GM23338 (cell line): ENCODE data around the gene TARBP2. TPM values are rescaled to one million over a fixed set of nuclear protein-coding genes. Genes with fewer than 3 reads are reported as not detected.
A peak's percentile ranks its signal among the peaks of the same experiment; 100 is the strongest.

Experiments used
- ATAC-seq: fragments of 200-7000 bp; cut with Tn5 transposase; 3 replicates; pipeline ENCODE4 v1.9.1; 2020
- DNase-seq: peaks from one replicate; pipeline ENCODE4 v3.0.0-alpha.2; 2015; ENCODE audit warnings: low spot score
- H2AFZ ChIP-seq: fragments of 200-600 bp; sonication (generic); 2 replicates; pipeline ENCODE4 v1.8.0; 2016; ENCODE audit warnings: antibody characterized with exemption, mild to moderate bottlenecking, moderate library complexity
- H3F3A ChIP-seq: fragments of 200-600 bp; sonication (generic); replicated peaks from 2 replicates; pipeline ENCODE4 v1.8.0; 2017; ENCODE audit warnings: antibody characterized with exemption, mixed run types, low read depth
- H3K27ac ChIP-seq: fragments of 200-600 bp; sonication (generic); 2 replicates; pipeline ENCODE4 v1.6.1; 2016; ENCODE audit warnings: low read depth
- H3K27me3 ChIP-seq: fragments of 200-600 bp; sonication (generic); 2 replicates; pipeline ENCODE4 v1.8.0; 2016; ENCODE audit warnings: mild to moderate bottlenecking, mixed run types, moderate library complexity; ENCODE audit not compliant: insufficient read depth
- H3K36me3 ChIP-seq: fragments of 200-600 bp; sonication (generic); 2 replicates; pipeline ENCODE4 v1.8.0; 2016; ENCODE audit warnings: mild to moderate bottlenecking; ENCODE audit not compliant: insufficient read depth
- H3K4me1 ChIP-seq: fragments of 200-600 bp; sonication (generic); 2 replicates; pipeline ENCODE4 v1.8.0; 2016; ENCODE audit warnings: mild to moderate bottlenecking, moderate library complexity; ENCODE audit not compliant: insufficient read depth
- H3K4me2 ChIP-seq: fragments of 200-600 bp; sonication (generic); 2 replicates; pipeline ENCODE4 v1.7.1; 2017; ENCODE audit warnings: mixed run types
- H3K4me3 ChIP-seq: fragments of 200-600 bp; sonication (generic); 2 replicates; pipeline ENCODE4 v1.6.1; 2016; ENCODE audit warnings: mixed run types
- H3K79me2 ChIP-seq: fragments of 200-600 bp; sonication (generic); replicated peaks from 2 replicates; pipeline ENCODE4 v1.8.0; 2017; ENCODE audit warnings: mild to moderate bottlenecking; ENCODE audit not compliant: insufficient read depth
- H3K9me2 ChIP-seq: fragments of 200-600 bp; sonication (generic); 2 replicates; pipeline ENCODE4 v1.8.0; 2017; ENCODE audit not compliant: insufficient read depth
- H4K20me1 ChIP-seq: fragments of 200-600 bp; sonication (generic); replicated peaks from 2 replicates; pipeline ENCODE4 v1.8.0; 2017; ENCODE audit warnings: mild to moderate bottlenecking; ENCODE audit not compliant: insufficient read depth
- H3K27ac Mint-ChIP-seq: 2 replicates; pipeline ENCODE4 v1.8.0; 2020; ENCODE audit warnings: inconsistent platforms, mild to moderate bottlenecking, moderate library complexity, mixed read lengths
- H3K27me3 Mint-ChIP-seq: 3 replicates; pipeline ENCODE4 v1.8.0; 2022; ENCODE audit warnings: low read depth, mild to moderate bottlenecking, moderate library complexity, mixed read lengths, inconsistent platforms; ENCODE audit not compliant: insufficient read depth, poor library complexity
- H3K36me3 Mint-ChIP-seq: 3 replicates; pipeline ENCODE4 v1.8.0; 2021; ENCODE audit warnings: low read depth, mild to moderate bottlenecking, inconsistent platforms, moderate library complexity, mixed read lengths
- H3K4me1 Mint-ChIP-seq: 3 replicates; pipeline ENCODE4 v1.8.0; 2020; ENCODE audit warnings: mild to moderate bottlenecking, inconsistent platforms, mixed read lengths
- H3K4me3 Mint-ChIP-seq: 3 replicates; pipeline ENCODE4 v1.8.0; 2021; ENCODE audit warnings: moderate library complexity, mild to moderate bottlenecking, inconsistent platforms, mixed read lengths
- H3K9me3 Mint-ChIP-seq: 3 replicates; pipeline ENCODE4 v1.8.0; 2020; ENCODE audit warnings: moderate library complexity, mild to moderate bottlenecking, inconsistent platforms, mixed read lengths
- CREB1 ChIP-seq: fragments of 250-450 bp; sonication (Bioruptor Pico); IDR thresholded peaks from 2 replicates; pipeline ENCODE4 v1.5.0; 2020; ENCODE audit warnings: low read depth, mild to moderate bottlenecking, moderate library complexity
- CTCF ChIP-seq, 2 experiments: fragments of 200-600 bp in 1 of 2; sonication (generic) in 1 of 2; conservative IDR thresholded peaks; 2 replicates each; pipeline versions ENCODE4 v1.5.1 to v1.6.1; 2016 to 2017; ENCODE audit warnings: antibody characterized with exemption in 2 of 2, low read depth in 2 of 2, mild to moderate bottlenecking in 2 of 2, moderate library complexity in 1 of 2
- ETS1 ChIP-seq: IDR thresholded peaks from 2 replicates; pipeline ENCODE4 v1.6.1; 2016; ENCODE audit warnings: antibody characterized with exemption
- NANOG ChIP-seq: IDR thresholded peaks from 2 replicates; pipeline ENCODE4 v1.6.1; 2016; ENCODE audit warnings: antibody characterized with exemption, borderline replicate concordance
- POLR2AphosphoS5 ChIP-seq: IDR thresholded peaks from 2 replicates; pipeline ENCODE4 v1.6.1; 2016; ENCODE audit warnings: antibody characterized with exemption, low read depth
- REST ChIP-seq: IDR thresholded peaks from one replicate; pipeline ENCODE4 v1.6.1; 2018; ENCODE audit warnings: antibody characterized with exemption; ENCODE audit not compliant: unreplicated experiment
- ZNF114 ChIP-seq: fragments of 250-450 bp; sonication (Bioruptor Pico); IDR thresholded peaks from 2 replicates; pipeline ENCODE4 v1.5.0; 2020; ENCODE audit warnings: mild to moderate bottlenecking, moderate library complexity
- polyA plus RNA-seq: library from polyadenylated mRNA; unstranded; fragments of >200 nt; fragmentation: Nextera tagmentation; extraction: Ambion mirVana; gene quantifications from 2 replicates; pipeline ENCODE4 v1.2.1, GENCODE V29; 2016
- total RNA-seq: library from RNA; depleted of rRNA; stranded (reverse); fragments of >200 nt; shearing (Covaris generic); gene quantifications from 2 replicates; pipeline ENCODE4 v1.2.3, GENCODE V29; 2014

TARBP2 gene
- total and polyA plus RNA-seq, 2 experiments from 2014 or later = 57.0 to 83.4 TPM

- TF ChIP-seq ETS1 (peak; percentile 88), REST (no peak), CTCF (conservative IDR thresholded peaks at IDR 0.05; ENCODE audit: low read depth in 2 of 2) (peak; percentile 81 to 89), ZNF114 (CRISPR knock-in tag) (no peak)
Observed at GRCh38 chr12:53451661-53452158, 49.4 kb upstream of the TARBP2 start, which contains the start of gene PCBP2 (continued).

GRCh38 chr12:53452159-53453077 is 48.7 kb upstream of the TARBP2 start:
- Mint-ChIP-seq H3K4me3 (peak overlapping the region; percentile 97), H3K36me3 (peaks cover 58% of the 10 kb centered on the region), H3K27me3 (peaks cover 18% of the 10 kb centered on the region), H3K9me3 (no peaks in the 10 kb centered on the region), H3K27ac (peak overlapping the region; percentile 100), H3K4me1 (peaks cover 30% of the 10 kb centered on the region)
- H3F3A ChIP-seq = peaks cover 34% of the 10 kb centered on the region
- peak overlapping the region; percentile 77 for H3K4me3 ChIP-seq
- H3K9me2 ChIP-seq = no peaks in the 10 kb centered on the region
- TF ChIP-seq ZNF114 (CRISPR knock-in tag) = no peak
- TF ChIP-seq NANOG = no peak
- peak; percentile 43 for TF ChIP-seq CREB1
- TF ChIP-seq CTCF (conservative IDR thresholded peaks at IDR 0.05; ENCODE audit: low read depth in 2 of 2) = peak; percentile 43 to 48
- TF ChIP-seq POLR2AphosphoS5 = peak; percentile 29
- H3K4me2 ChIP-seq = peak overlapping the region; percentile 77
- DNase-seq (peak; percentile 86), ATAC-seq (peak; percentile 68)
- peaks cover 9% of the 10 kb centered on the region; the same call in 1 of the 2 replicates for H3K4me1 ChIP-seq
- H2AFZ ChIP-seq = no peak overlapping the region
- H3K27me3 ChIP-seq = no peaks in the 10 kb centered on the region
- H4K20me1 ChIP-seq = peaks cover 47% of the 10 kb centered on the region
- peaks cover 53% of the 10 kb centered on the region for H3K79me2 ChIP-seq
- H3K27ac ChIP-seq = peak overlapping the region; percentile 98
- peaks cover 38% of the 10 kb centered on the region for H3K36me3 ChIP-seq
